GM12878 (cell line): ENCODE results near the gene SIK3. TPM values are rescaled to one million over a fixed set of nuclear protein-coding genes. Genes with fewer than 3 reads are reported as not detected.

Source experiments
- ATF7 ChIP-seq: fragments of 450-650 bp; IDR thresholded peaks from 2 replicates; pipeline ENCODE4 v1.6.1; 2016; ENCODE audit warnings: low read depth, mild to moderate bottlenecking
- HDGF ChIP-seq: fragments of 450-650 bp; IDR thresholded peaks from 2 replicates; pipeline ENCODE4 v1.6.1; 2016; ENCODE audit warnings: antibody characterized with exemption
- IKZF1 ChIP-seq: fragments of 450-650 bp; conservative IDR thresholded peaks from 2 replicates; pipeline ENCODE4 v1.6.1; 2017; ENCODE audit warnings: antibody characterized with exemption, mild to moderate bottlenecking
- MEF2A ChIP-seq: IDR thresholded peaks from 2 replicates; pipeline ENCODE4 v1.6.1; 2011; ENCODE audit warnings: low read depth, mild to moderate bottlenecking, low read length, moderate library complexity; ENCODE audit not compliant: insufficient read depth
- MEF2B ChIP-seq: fragments of 450-650 bp; IDR thresholded peaks from 2 replicates; pipeline ENCODE4 v1.6.1; 2018; ENCODE audit warnings: mild to moderate bottlenecking, moderate library complexity; ENCODE audit not compliant: partially characterized antibody, poor library complexity, severe bottlenecking
- MTA2 ChIP-seq: fragments of 450-650 bp; IDR thresholded peaks from 2 replicates; pipeline ENCODE4 v1.6.1; 2016; ENCODE audit warnings: low read depth, mild to moderate bottlenecking, moderate library complexity
- MTA3 ChIP-seq: IDR thresholded peaks from 2 replicates; pipeline ENCODE4 v1.6.1; 2012; ENCODE audit warnings: low read length, inconsistent platforms, borderline replicate concordance
- NFIC ChIP-seq: IDR thresholded peaks from 2 replicates; pipeline ENCODE4 v1.6.1; 2012; ENCODE audit warnings: low read depth, mild to moderate bottlenecking, inconsistent platforms, low read length, moderate library complexity
- PAX5 ChIP-seq: IDR thresholded peaks from 2 replicates; pipeline ENCODE4 v1.6.1; 2011; ENCODE audit warnings: low read depth, low read length, borderline replicate concordance
- POLR2AphosphoS2 ChIP-seq: IDR thresholded peaks from 2 replicates; pipeline ENCODE4 v1.6.1; 2011; ENCODE audit warnings: low read depth, mild to moderate bottlenecking, low read length, improper control_type of control experiment, moderate library complexity
- POU2F2 ChIP-seq: IDR thresholded peaks from 3 replicates; pipeline ENCODE4 v1.6.1; 2011; ENCODE audit warnings: low read depth, mild to moderate bottlenecking, low read length, borderline replicate concordance
- RAD51 ChIP-seq: fragments of 450-650 bp; IDR thresholded peaks from 2 replicates; pipeline ENCODE4 v1.6.1; 2016; ENCODE audit warnings: moderate library complexity, mild to moderate bottlenecking, inconsistent platforms
- SMC3 ChIP-seq: IDR thresholded peaks from 2 replicates; pipeline ENCODE4 v1.6.1; 2011; ENCODE audit warnings: low read length, improper control_type of control experiment, borderline replicate concordance
- TCF3 ChIP-seq: IDR thresholded peaks from 2 replicates; pipeline ENCODE4 v1.6.1; 2012; ENCODE audit warnings: low read depth, mild to moderate bottlenecking, low read length, borderline replicate concordance; ENCODE audit not compliant: insufficient read depth
- polyA plus RNA-seq, 11 experiments: library from polyadenylated mRNA; depleted of rRNA in 4 of 11; unstranded in 6 of 11; stranded (reverse) in 5 of 11; fragments of >200 nt; fragmentation: Nextera tagmentation in 4 of 11; fragmentation: Illumina TruSeq in 1 of 11; extraction: Ambion mirVana in 4 of 11; extraction: Trizol in 1 of 11; gene quantifications; 1 replicate in 1 of 11; 2 replicates in 10 of 11; pipeline versions ENCODE4 v1.2.1 to v1.2.3, GENCODE V29; 2011 to 2016; ENCODE audit warnings: inconsistent platforms in 2 of 11, missing spikeins in 2 of 11, low read depth in 1 of 11
- total RNA-seq, 4 experiments: library from RNA; depleted of rRNA in 3 of 4; stranded (reverse); fragments of >200 nt in 3 of 4; fragmentation: Illumina TruSeq in 1 of 4; extraction: Trizol in 1 of 4; gene quantifications; 2 replicates each; pipeline versions ENCODE4 v1.2.1 to v1.2.3, GENCODE V29; 2013 to 2021
- TF ChIP-seq, protein P1 (sequence below): IDR thresholded peaks from 2 replicates; pipeline ENCODE4 v1.6.1; 2012; ENCODE audit warnings: low read length, inconsistent platforms
- TF ChIP-seq, protein P2 (sequence below): IDR thresholded peaks from 2 replicates; pipeline ENCODE4 v1.6.1; 2011; ENCODE audit warnings: borderline replicate concordance, low read depth, mild to moderate bottlenecking, moderate library complexity, low read length; ENCODE audit not compliant: insufficient read depth, poor library complexity, severe bottlenecking
- TF ChIP-seq, protein P3 (sequence below): fragments of 450-650 bp; formaldehyde crosslinking; IDR thresholded peaks from 2 replicates; pipeline ENCODE4 v1.4.0; 2022; ENCODE audit warnings: mild to moderate bottlenecking, moderate library complexity
- TF ChIP-seq, protein P4 (sequence below): fragments of 450-650 bp; IDR thresholded peaks from 2 replicates; pipeline ENCODE4 v1.6.1; 2017; ENCODE audit warnings: mild to moderate bottlenecking, moderate library complexity

The SIK3 gene
- total and polyA plus RNA-seq, 10 of the 15 experiments (the other 5 are each of a cell fraction or from before 2014, with no cell fraction given): 2.5 to 31.9 (median 11.1) TPM

DNA sequence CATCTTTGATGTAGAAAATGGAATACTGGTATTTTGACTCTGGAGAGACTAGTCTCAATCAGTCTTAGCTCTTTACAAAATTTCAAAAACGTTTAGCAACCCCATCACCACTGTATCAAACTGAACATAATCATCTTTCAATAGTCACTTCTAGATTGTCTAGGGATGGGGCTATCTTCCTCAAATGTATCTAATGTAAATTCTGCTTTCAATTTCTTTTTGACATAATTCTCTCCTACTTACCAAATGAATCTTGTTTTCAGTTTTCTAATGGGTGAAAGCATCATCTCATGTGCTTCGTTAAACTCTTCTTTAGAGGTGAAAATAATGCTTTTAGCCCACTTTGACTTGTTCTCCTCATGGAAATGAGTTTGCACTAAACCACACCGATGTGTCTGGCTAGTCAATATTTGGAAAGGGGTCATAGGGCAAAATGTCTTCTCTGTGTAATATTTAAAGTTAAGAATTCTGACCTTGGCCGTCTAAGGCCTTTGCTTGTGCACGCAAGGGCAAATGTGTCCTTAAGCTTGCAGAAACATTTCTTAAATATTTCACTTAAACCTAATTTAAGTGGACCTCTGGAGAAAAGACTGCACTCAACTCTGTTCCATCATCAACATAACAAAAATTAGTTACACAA, 5.2 kb downstream of the SIK3 start (continued):
- TF ChIP-seq MEF2A: 0 out of 2 replicates have a peak, but pooled peaks have one; percentile 22
- TF ChIP-seq, protein P1, sequence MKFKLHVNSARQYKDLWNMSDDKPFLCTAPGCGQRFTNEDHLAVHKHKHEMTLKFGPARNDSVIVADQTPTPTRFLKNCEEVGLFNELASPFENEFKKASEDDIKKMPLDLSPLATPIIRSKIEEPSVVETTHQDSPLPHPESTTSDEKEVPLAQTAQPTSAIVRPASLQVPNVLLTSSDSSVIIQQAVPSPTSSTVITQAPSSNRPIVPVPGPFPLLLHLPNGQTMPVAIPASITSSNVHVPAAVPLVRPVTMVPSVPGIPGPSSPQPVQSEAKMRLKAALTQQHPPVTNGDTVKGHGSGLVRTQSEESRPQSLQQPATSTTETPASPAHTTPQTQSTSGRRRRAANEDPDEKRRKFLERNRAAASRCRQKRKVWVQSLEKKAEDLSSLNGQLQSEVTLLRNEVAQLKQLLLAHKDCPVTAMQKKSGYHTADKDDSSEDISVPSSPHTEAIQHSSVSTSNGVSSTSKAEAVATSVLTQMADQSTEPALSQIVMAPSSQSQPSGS: no peak
- TF ChIP-seq POU2F2: no peak
- no peak for TF ChIP-seq POLR2AphosphoS2
- no peak for TF ChIP-seq SMC3
- TF ChIP-seq PAX5: no peak
- no peak for TF ChIP-seq MEF2B
- no peak for TF ChIP-seq HDGF
- TF ChIP-seq, protein P2, sequence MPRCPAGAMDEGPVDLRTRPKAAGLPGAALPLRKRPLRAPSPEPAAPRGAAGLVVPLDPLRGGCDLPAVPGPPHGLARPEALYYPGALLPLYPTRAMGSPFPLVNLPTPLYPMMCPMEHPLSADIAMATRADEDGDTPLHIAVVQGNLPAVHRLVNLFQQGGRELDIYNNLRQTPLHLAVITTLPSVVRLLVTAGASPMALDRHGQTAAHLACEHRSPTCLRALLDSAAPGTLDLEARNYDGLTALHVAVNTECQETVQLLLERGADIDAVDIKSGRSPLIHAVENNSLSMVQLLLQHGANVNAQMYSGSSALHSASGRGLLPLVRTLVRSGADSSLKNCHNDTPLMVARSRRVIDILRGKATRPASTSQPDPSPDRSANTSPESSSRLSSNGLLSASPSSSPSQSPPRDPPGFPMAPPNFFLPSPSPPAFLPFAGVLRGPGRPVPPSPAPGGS: no peak
- peak; percentile 69 for TF ChIP-seq NFIC
- no peak for TF ChIP-seq TCF3
- TF ChIP-seq, protein P3, sequence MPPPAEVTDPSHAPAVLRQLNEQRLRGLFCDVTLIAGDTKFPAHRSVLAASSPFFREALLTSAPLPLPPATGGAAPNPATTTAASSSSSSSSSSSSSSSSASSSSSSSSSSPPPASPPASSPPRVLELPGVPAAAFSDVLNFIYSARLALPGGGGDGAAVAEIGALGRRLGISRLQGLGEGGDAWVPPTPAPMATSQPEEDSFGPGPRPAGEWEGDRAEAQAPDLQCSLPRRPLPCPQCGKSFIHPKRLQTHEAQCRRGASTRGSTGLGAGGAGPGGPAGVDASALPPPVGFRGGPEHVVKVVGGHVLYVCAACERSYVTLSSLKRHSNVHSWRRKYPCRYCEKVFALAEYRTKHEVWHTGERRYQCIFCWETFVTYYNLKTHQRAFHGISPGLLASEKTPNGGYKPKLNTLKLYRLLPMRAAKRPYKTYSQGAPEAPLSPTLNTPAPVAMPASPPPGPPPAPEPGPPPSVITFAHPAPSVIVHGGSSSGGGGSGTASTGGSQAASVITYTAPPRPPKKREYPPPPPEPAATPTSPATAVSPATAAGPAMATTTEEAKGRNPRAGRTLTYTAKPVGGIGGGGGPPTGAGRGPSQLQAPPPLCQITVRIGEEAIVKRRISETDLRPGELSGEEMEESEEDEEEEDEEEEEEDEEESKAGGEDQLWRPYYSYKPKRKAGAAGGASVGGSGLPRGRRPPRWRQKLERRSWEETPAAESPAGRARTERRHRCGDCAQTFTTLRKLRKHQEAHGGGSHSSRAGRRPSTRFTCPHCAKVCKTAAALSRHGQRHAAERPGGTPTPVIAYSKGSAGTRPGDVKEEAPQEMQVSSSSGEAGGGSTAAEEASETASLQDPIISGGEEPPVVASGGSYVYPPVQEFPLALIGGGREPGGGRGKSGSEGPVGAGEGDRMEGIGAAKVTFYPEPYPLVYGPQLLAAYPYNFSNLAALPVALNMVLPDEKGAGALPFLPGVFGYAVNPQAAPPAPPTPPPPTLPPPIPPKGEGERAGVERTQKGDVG (CRISPR knock-in tag): no peak
- peak; percentile 33; the same call in 1 of the 2 replicates for TF ChIP-seq ATF7
- TF ChIP-seq MTA2: peak; percentile 47; the same call in 1 of the 2 replicates
- 0 out of 2 replicates have a peak, but pooled peaks have one; percentile 32 for TF ChIP-seq IKZF1
- TF ChIP-seq, protein P4, sequence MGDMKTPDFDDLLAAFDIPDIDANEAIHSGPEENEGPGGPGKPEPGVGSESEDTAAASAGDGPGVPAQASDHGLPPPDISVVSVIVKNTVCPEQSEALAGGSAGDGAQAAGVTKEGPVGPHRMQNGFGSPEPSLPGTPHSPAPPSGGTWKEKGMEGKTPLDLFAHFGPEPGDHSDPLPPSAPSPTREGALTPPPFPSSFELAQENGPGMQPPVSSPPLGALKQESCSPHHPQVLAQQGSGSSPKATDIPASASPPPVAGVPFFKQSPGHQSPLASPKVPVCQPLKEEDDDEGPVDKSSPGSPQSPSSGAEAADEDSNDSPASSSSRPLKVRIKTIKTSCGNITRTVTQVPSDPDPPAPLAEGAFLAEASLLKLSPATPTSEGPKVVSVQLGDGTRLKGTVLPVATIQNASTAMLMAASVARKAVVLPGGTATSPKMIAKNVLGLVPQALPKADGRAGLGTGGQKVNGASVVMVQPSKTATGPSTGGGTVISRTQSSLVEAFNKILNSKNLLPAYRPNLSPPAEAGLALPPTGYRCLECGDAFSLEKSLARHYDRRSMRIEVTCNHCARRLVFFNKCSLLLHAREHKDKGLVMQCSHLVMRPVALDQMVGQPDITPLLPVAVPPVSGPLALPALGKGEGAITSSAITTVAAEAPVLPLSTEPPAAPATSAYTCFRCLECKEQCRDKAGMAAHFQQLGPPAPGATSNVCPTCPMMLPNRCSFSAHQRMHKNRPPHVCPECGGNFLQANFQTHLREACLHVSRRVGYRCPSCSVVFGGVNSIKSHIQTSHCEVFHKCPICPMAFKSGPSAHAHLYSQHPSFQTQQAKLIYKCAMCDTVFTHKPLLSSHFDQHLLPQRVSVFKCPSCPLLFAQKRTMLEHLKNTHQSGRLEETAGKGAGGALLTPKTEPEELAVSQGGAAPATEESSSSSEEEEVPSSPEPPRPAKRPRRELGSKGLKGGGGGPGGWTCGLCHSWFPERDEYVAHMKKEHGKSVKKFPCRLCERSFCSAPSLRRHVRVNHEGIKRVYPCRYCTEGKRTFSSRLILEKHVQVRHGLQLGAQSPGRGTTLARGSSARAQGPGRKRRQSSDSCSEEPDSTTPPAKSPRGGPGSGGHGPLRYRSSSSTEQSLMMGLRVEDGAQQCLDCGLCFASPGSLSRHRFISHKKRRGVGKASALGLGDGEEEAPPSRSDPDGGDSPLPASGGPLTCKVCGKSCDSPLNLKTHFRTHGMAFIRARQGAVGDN: no peak
- TF ChIP-seq MTA3: 0 out of 2 replicates have a peak, but pooled peaks have one; percentile 44
- TF ChIP-seq RAD51: no peak
